H1 (cell line): ENCODE measurements around the gene CDH18. TPM values are rescaled to one million over a fixed set of nuclear protein-coding genes. Genes with fewer than 3 reads are reported as not detected.

Experiments
- CTCF ChIA-PET: fragments of 300-600 bp; sonication (Branson Sonifier 250); formaldehyde crosslinking; loops from one replicate; lab custom pipeline; 2021; ENCODE audit not compliant: partially characterized antibody; lab: Charles Lee
- POLR2A ChIA-PET: fragments of 300-600 bp; sonication (Branson Sonifier 250); formaldehyde crosslinking; loops from one replicate; lab custom pipeline; 2021; ENCODE audit warnings: inconsistent platforms; ENCODE audit not compliant: partially characterized antibody; lab: Charles Lee
- DNase-seq, 2 experiments: peaks; one replicate each; pipeline versions ENCODE4 v3.0.0 to v3.0.0-alpha.2; 2010 to 2022; ENCODE audit warnings: low spot score in 2 of 2, low read depth in 1 of 2, mixed read lengths in 1 of 2
- FAIRE-seq: peaks from 2 replicates; lab custom pipeline; 2011; peaks lifted over from hg19 to GRCh38; lab: Jason Lieb, UNC
- H2AFZ ChIP-seq: 2 replicates; pipeline ENCODE4 v1.8.1; 2012; ENCODE audit warnings: low read length, inconsistent platforms
- H2AK5ac ChIP-seq: 2 replicates; pipeline ENCODE4 v1.6.1; 2013; ENCODE audit warnings: low read depth, low read length
- H2BK120ac ChIP-seq: replicated peaks from 2 replicates; pipeline ENCODE3; 2013; ENCODE audit warnings: low read depth, low read length, inconsistent platforms
- H2BK12ac ChIP-seq: 2 replicates; pipeline ENCODE4 v1.6.1; 2013; ENCODE audit warnings: low read depth, low read length
- H2BK15ac ChIP-seq: 2 replicates; pipeline ENCODE4 v1.6.1; 2013; ENCODE audit warnings: low read length
- H2BK20ac ChIP-seq: 2 replicates; pipeline ENCODE4 v1.6.1; 2013; ENCODE audit warnings: low read length
- H2BK5ac ChIP-seq: 2 replicates; pipeline ENCODE4 v1.6.1; 2013; ENCODE audit warnings: low read depth, low read length
- H3K14ac ChIP-seq: 2 replicates; pipeline ENCODE4 v1.6.1; 2013; ENCODE audit warnings: inconsistent platforms; ENCODE audit not compliant: insufficient read length
- H3K18ac ChIP-seq: 2 replicates; pipeline ENCODE4 v1.6.1; 2013; ENCODE audit warnings: low read length; ENCODE audit errors: extremely low read depth
- H3K23ac ChIP-seq: 2 replicates; pipeline ENCODE4 v1.6.1; 2013; ENCODE audit warnings: inconsistent platforms; ENCODE audit not compliant: insufficient read length
- H3K23me2 ChIP-seq: 2 replicates; pipeline ENCODE4 v1.6.1; 2013; ENCODE audit warnings: low read depth, low read length
- H3K27ac ChIP-seq: 2 replicates; pipeline ENCODE4 v1.6.1; 2011; ENCODE audit warnings: low read depth, low read length, inconsistent platforms
- H3K27me3 ChIP-seq, 4 experiments: replicated peaks in 1 of 4; 1 replicate in 1 of 4; 2 replicates in 3 of 4; pipeline versions ENCODE4 v1.6.1 to v1.8.1; 2011 to 2013; ENCODE audit warnings: low read length in 3 of 4, mild to moderate bottlenecking in 3 of 4, inconsistent platforms in 2 of 4, mixed read lengths in 2 of 4, moderate library complexity in 1 of 4; ENCODE audit not compliant: control insufficient read depth in 3 of 4, insufficient read depth in 3 of 4; ENCODE audit errors: extremely low read depth in 1 of 4
- H3K36me3 ChIP-seq, 4 experiments: 2 replicates each; pipeline versions ENCODE4 v1.6.1 to v1.8.1; 2011 to 2013; ENCODE audit warnings: mild to moderate bottlenecking in 4 of 4, low read length in 3 of 4, moderate library complexity in 2 of 4, control low read depth in 1 of 4, inconsistent platforms in 1 of 4; ENCODE audit not compliant: insufficient read depth in 4 of 4, control insufficient read depth in 2 of 4
- H3K4ac ChIP-seq: replicated peaks from 2 replicates; pipeline ENCODE3; 2013; ENCODE audit warnings: low read length, low read depth, mixed read lengths, inconsistent platforms; ENCODE audit not compliant: insufficient read length
- H3K4me1 ChIP-seq, 4 experiments: replicated peaks in 1 of 4; 1 replicate in 1 of 4; 2 replicates in 3 of 4; pipeline versions ENCODE4 v1.6.1 to v1.8.1; 2011 to 2013; ENCODE audit warnings: low read length in 3 of 4, inconsistent platforms in 2 of 4, mixed read lengths in 1 of 4; ENCODE audit not compliant: insufficient read depth in 4 of 4, control insufficient read depth in 3 of 4
- H3K4me2 ChIP-seq, 2 experiments: 2 replicates each; pipeline versions ENCODE4 v1.6.1 to v1.8.1; 2011 to 2013; ENCODE audit warnings: low read depth in 2 of 2, low read length in 2 of 2, control low read depth in 1 of 2, inconsistent platforms in 1 of 2, mild to moderate bottlenecking in 1 of 2; ENCODE audit not compliant: insufficient read depth in 1 of 2
- H3K4me3 ChIP-seq, 4 experiments: fragments of 200-600, 300-600 bp in 1 of 4; sonication (generic), shearing (Covaris generic), sonication (Bioruptor Twin) in 1 of 4; 2 replicates each; pipeline versions ENCODE4 v1.5.1 to v1.8.1; 2011 to 2016; ENCODE audit warnings: low read length in 4 of 4, low read depth in 3 of 4, control low read depth in 2 of 4, inconsistent platforms in 2 of 4, mild to moderate bottlenecking in 2 of 4, mixed read lengths in 1 of 4, moderate library complexity in 1 of 4; ENCODE audit not compliant: insufficient read depth in 2 of 4; ENCODE audit errors: extremely low read depth in 1 of 4
- H3K56ac ChIP-seq: replicated peaks from 2 replicates; pipeline ENCODE3; 2013; ENCODE audit warnings: low read depth, mild to moderate bottlenecking, mixed read lengths, low read length, inconsistent platforms; ENCODE audit not compliant: insufficient read length
- H3K79me1 ChIP-seq: 2 replicates; pipeline ENCODE4 v1.6.1; 2013; ENCODE audit warnings: low read depth, low read length, control low read depth
- H3K79me2 ChIP-seq, 2 experiments: 2 replicates each; pipeline versions ENCODE4 v1.6.1 to v1.8.1; 2012 to 2013; ENCODE audit warnings: low read length in 2 of 2, mild to moderate bottlenecking in 2 of 2, inconsistent platforms in 1 of 2; ENCODE audit not compliant: insufficient read depth in 2 of 2, control insufficient read depth in 1 of 2
- H3K9ac ChIP-seq, 4 experiments: replicated peaks in 1 of 4; 1 replicate in 1 of 4; 2 replicates in 3 of 4; pipeline versions ENCODE4 v1.6.1 to v1.8.1; 2011 to 2013; ENCODE audit warnings: low read depth in 3 of 4, low read length in 3 of 4, control low read depth in 2 of 4, mild to moderate bottlenecking in 2 of 4, moderate library complexity in 2 of 4, inconsistent platforms in 1 of 4; ENCODE audit errors: extremely low read depth in 1 of 4
- H3K9me3 ChIP-seq, 2 experiments: 2 replicates each; pipeline versions ENCODE4 v1.6.1 to v1.8.1; 2012 to 2013; ENCODE audit warnings: mild to moderate bottlenecking in 2 of 2, moderate library complexity in 2 of 2, control low read depth in 1 of 2, inconsistent platforms in 1 of 2, low read depth in 1 of 2, low read length in 1 of 2, mixed read lengths in 1 of 2; ENCODE audit not compliant: insufficient read depth in 2 of 2
- H4K20me1 ChIP-seq, 2 experiments: replicated peaks in 1 of 2; 2 replicates each; pipeline versions ENCODE3 to v1.8.1; 2011 to 2013; ENCODE audit warnings: inconsistent platforms in 2 of 2, low read length in 2 of 2, mild to moderate bottlenecking in 1 of 2; ENCODE audit not compliant: insufficient read depth in 2 of 2, control insufficient read depth in 1 of 2
- H4K5ac ChIP-seq: 2 replicates; pipeline ENCODE4 v1.6.1; 2013; ENCODE audit warnings: low read length, low read depth, mixed read lengths, inconsistent platforms; ENCODE audit not compliant: insufficient read length
- H4K8ac ChIP-seq: 2 replicates; pipeline ENCODE4 v1.8.0; 2013; ENCODE audit warnings: mild to moderate bottlenecking, moderate library complexity, low read length, inconsistent platforms; ENCODE audit not compliant: insufficient read depth; ENCODE audit errors: extremely low read depth
- H4K91ac ChIP-seq: replicated peaks from 2 replicates; pipeline ENCODE3; 2013; ENCODE audit warnings: low read length, mixed read lengths, inconsistent platforms; ENCODE audit not compliant: insufficient read length
- POLR2A ChIP-seq, 2 experiments: IDR thresholded peaks; 1 replicate in 1 of 2; 2 replicates in 1 of 2; pipeline ENCODE4 v1.6.1; 2011; ENCODE audit warnings: low read depth in 2 of 2, low read length in 2 of 2, mild to moderate bottlenecking in 2 of 2; ENCODE audit errors: control extremely low read depth in 1 of 2
- RBBP5 ChIP-seq: IDR thresholded peaks from 2 replicates; pipeline ENCODE4 v1.7.1; 2012; ENCODE audit warnings: low read depth, mild to moderate bottlenecking, inconsistent platforms, low read length, moderate library complexity, borderline replicate concordance
- WGBS, 2 experiments: shearing (Covaris generic) in 1 of 2; methylation state at CpG; one replicate each; pipeline versions ENCODE4 v1.1.6 to v1.1.7; 2013 to 2015; ENCODE audit warnings: low lambda C conversion rate in 2 of 2, mixed read lengths in 2 of 2, inconsistent platforms in 1 of 2, low coverage in 1 of 2, missing lambda C conversion rate in 1 of 2; ENCODE audit not compliant: insufficient replicate concordance in 2 of 2, insufficient coverage in 1 of 2, insufficient read length in 1 of 2; ENCODE audit errors: extremely low coverage in 1 of 2, missing lambda C conversion rate in 1 of 2; 5-methylcytosine and 5-hydroxymethylcytosine counted together
- polyA plus RNA-seq, 7 experiments: library from polyadenylated mRNA; depleted of rRNA in 3 of 7; stranded (reverse) in 5 of 7; unstranded in 2 of 7; fragments of >200 nt in 5 of 7; fragments of 200-250 nt in 2 of 7; gene quantifications; 1 replicate in 5 of 7; 2 replicates in 1 of 7; 4 replicates in 1 of 7; pipeline versions ENCODE4 v1.2.1 to v1.2.3, GENCODE V29; 2011 to 2013; ENCODE audit warnings: missing spikeins in 2 of 7, mixed read lengths in 2 of 7
- total RNA-seq: library from RNA; stranded (reverse); fragmentation: NEBNext Ultra II Directional; extraction: Animal tissue kit (Norgen Biotek cat#: 25700); gene quantifications from 2 replicates; pipeline ENCODE4 v1.2.1, GENCODE V29; 2021

The CDH18 gene
- total and polyA plus RNA-seq, 2 of the 8 experiments (the other 6 are each of a cell fraction or from before 2014, with no cell fraction given) = 0.30 to 0.32 TPM

- Histone ChIP-seq H3K36me3 (no peaks in the 10 kb centered on the region), H4K5ac (no peak overlapping the region), H3K27ac (no peak overlapping the region), H2BK15ac (no peak overlapping the region), H4K8ac (no peak overlapping the region), H3K56ac (no peak overlapping the region), H3K4me3 (no peak overlapping the region), H3K23me2 (no peaks in the 10 kb centered on the region), H3K18ac (no peak overlapping the region), H3K9me3 (no peaks in the 10 kb centered on the region), H2BK120ac (no peak overlapping the region), H3K23ac (no peak overlapping the region), H3K4me2 (no peak overlapping the region), H3K14ac (no peak overlapping the region), H3K79me2 (no peaks in the 10 kb centered on the region), H2AK5ac (no peak overlapping the region), H4K20me1 (no peaks in the 10 kb centered on the region), H2BK5ac (no peak overlapping the region), H3K27me3 (no peaks in the 10 kb centered on the region), H3K9ac (no peak overlapping the region), H3K79me1 (no peaks in the 10 kb centered on the region; the same call in 1 of the 2 replicates), H3K4ac (no peak overlapping the region), H4K91ac (no peak overlapping the region), H2BK12ac (no peak overlapping the region), H3K4me1 (no peaks in the 10 kb centered on the region), H2AFZ (0 out of 2 replicates have a peak overlapping the region, but pooled peaks have one; percentile 11), H2BK20ac (no peak overlapping the region)
- 93% methylated on average over 2 of the region's 2 CpGs; no CpG with 5 or more reads in 1 of the 2 experiments for WGBS, 2 experiments
- ChIA-PET POLR2A (no interaction called here), CTCF (interaction anchor here (0.9 kb wide), 1 partner anchor 22 kb away, joined by 3 read pairs; no protein-coding TSS in a partner anchor)
- DNase-seq (no peak), FAIRE-seq (no peak)
- TF ChIP-seq POLR2A (IDR thresholded peaks at IDR 0.05; ENCODE audit: control extremely low read depth in 1 of 2, low read depth in 2 of 2, low read length in 2 of 2) (no peak), RBBP5 (no peak)
These were observed 468.6 kb downstream of the CDH18 start for GRCh38 chr5:19519448-19519847.
